Left colon (tissue), 2 donors: ENCODE results near the gene KCNIP4. TPM values are rescaled to one million over a fixed set of nuclear protein-coding genes. Genes with fewer than 3 reads are reported as not detected.

Source experiments
- ATAC-seq: fragments of 200-7000 bp; cut with Tn5 transposase; one replicate; pipeline ENCODE4 v1.9.1; 2020; ENCODE audit warnings: mild to moderate bottlenecking, moderate library complexity
- DNase-seq, 2 donors: peaks; one replicate each; pipeline ENCODE4 v3.0.0-alpha.2; 2020
- intact Hi-C, 2 donors: fragments of 100-400 bp; cut with DNase I in 1 of 2; cut with micrococcal nuclease in 1 of 2; formaldehyde crosslinking; loops; one replicate each; pipeline versions ENCODE4 v1.11.2 to v1.14.0; 2022; cut with DNase I, micrococcal nuclease
- total RNA-seq, 2 donors: library from RNA; stranded (reverse); fragmentation: NEBNext Ultra II Directional; extraction: Animal tissue kit (Norgen Biotek cat#: 25700); gene quantifications; one replicate each; pipeline ENCODE4 v1.2.1, GENCODE V29; 2021
- donor health status: DM: no; HTN: no; CAD: no.
- donor health status: DM: yes; HTN: yes; CAD: no.

KCNIP4 gene
- total RNA-seq, 2 donors from 2014 or later: 1.1 to 3.4 TPM

GRCh38 chr4:21869978-21870745 lies 78.4 kb downstream of the KCNIP4 start:
- DNase-seq (no peak), ATAC-seq (no peak)
- intact Hi-C loops: no loop called here

- no peak for DNase-seq
- no peak for ATAC-seq
- intact Hi-C loops: no loop called here
Measured at GRCh38 chr4:21864686-21865085, 83.9 kb downstream of the KCNIP4 start.

- DNase-seq: no peak
- no peak for ATAC-seq
- intact Hi-C loops: no loop called here
Measured at GRCh38 chr4:21862917-21863316, 85.7 kb downstream of the KCNIP4 start.

- DNase-seq: no peak
- ATAC-seq: no peak
- intact Hi-C loops: no loop called here
Measured at GRCh38 chr4:21858971-21859370, 89.6 kb downstream of the KCNIP4 start.

GRCh38 chr4:21856754-21857153 lies 91.8 kb downstream of the KCNIP4 start:
- intact Hi-C loops: no loop called here
- ATAC-seq (no peak), DNase-seq (no peak)

- intact Hi-C loops: no loop called here
- DNase-seq (no peak), ATAC-seq (no peak)
Measured at GRCh38 chr4:21856301-21856700, 92.3 kb downstream of the KCNIP4 start.

GRCh38 chr4:21849077-21849476 lies 99.5 kb downstream of the KCNIP4 start:
- ATAC-seq (no peak), DNase-seq (no peak)
- intact Hi-C loops: no loop called here

- intact Hi-C loops: no loop called here
- no peak for ATAC-seq
Measured at GRCh38 chr4:21848021-21848420, 100.6 kb downstream of the KCNIP4 start.

GRCh38 chr4:21845663-21846062 lies 102.9 kb downstream of the KCNIP4 start:
- DNase-seq (no peak), ATAC-seq (no peak)
- intact Hi-C loops: no loop called here

More at GRCh38 chr4:21848021-21848420, 100.6 kb downstream of the KCNIP4 start:
- no peak for DNase-seq

GRCh38 chr4:21835712-21836111 lies 112.9 kb downstream of the KCNIP4 start:
- intact Hi-C loops: no loop called here
- ATAC-seq (no peak), DNase-seq (no peak)

GRCh38 chr4:21830272-21830671 lies 118.3 kb downstream of the KCNIP4 start:
- no peak for ATAC-seq
- DNase-seq: no peak
- intact Hi-C loops: no loop called here

GRCh38 chr4:21827575-21827974 lies 121.0 kb downstream of the KCNIP4 start:
- ATAC-seq (no peak), DNase-seq (no peak)
- intact Hi-C loops: no loop called here

GRCh38 chr4:21826071-21826470 lies 122.5 kb downstream of the KCNIP4 start:
- ATAC-seq (no peak), DNase-seq (no peak)
- intact Hi-C loops: no loop called here

- intact Hi-C loops: no loop called here
- ATAC-seq: no peak
- DNase-seq: no peak
Measured at GRCh38 chr4:21819086-21819485, 129.5 kb downstream of the KCNIP4 start.

- ATAC-seq: no peak
- intact Hi-C loops: no loop called here
- no peak for DNase-seq
Measured at GRCh38 chr4:21815651-21816377, 132.8 kb downstream of the KCNIP4 start.

GRCh38 chr4:21811565-21811964 lies 137.0 kb downstream of the KCNIP4 start:
- DNase-seq (no peak), ATAC-seq (no peak)
- intact Hi-C loops: no loop called here

GRCh38 chr4:21806991-21807390 lies 141.6 kb downstream of the KCNIP4 start:
- no peak for ATAC-seq
- DNase-seq: no peak
- intact Hi-C loops: no loop called here

GRCh38 chr4:21802406-21802805 lies 146.2 kb downstream of the KCNIP4 start:
- intact Hi-C loops: no loop called here
- DNase-seq: no peak

GRCh38 chr4:21801661-21802385 lies 146.7 kb downstream of the KCNIP4 start:
- no peak for ATAC-seq
- intact Hi-C loops: no loop called here

More at GRCh38 chr4:21802406-21802805, 146.2 kb downstream of the KCNIP4 start:
- ATAC-seq: no peak

GRCh38 chr4:21795091-21795490 lies 153.5 kb downstream of the KCNIP4 start:
- intact Hi-C loops: no loop called here
- ATAC-seq (no peak), DNase-seq (no peak)

More at GRCh38 chr4:21801661-21802385, 146.7 kb downstream of the KCNIP4 start:
- no peak for DNase-seq
